Left ventricle myocardium inferior (tissue), 1 donor: ENCODE results near the gene FUT2. TPM values are rescaled to one million over a fixed set of nuclear protein-coding genes. Genes with fewer than 3 reads are reported as not detected.
A peak's percentile ranks its signal among the peaks of the same experiment; 100 is the strongest.

Source experiments
- DNase-seq: peaks from one replicate; pipeline ENCODE4 v3.0.0-alpha.2; 2020
- H3K27ac ChIP-seq: fragments of 200-600 bp; replicated peaks from 2 replicates; pipeline ENCODE4 v1.8.0; 2021
- H3K27me3 ChIP-seq: fragments of 200-600 bp; 2 replicates; pipeline ENCODE4 v1.8.0; 2021; ENCODE audit warnings: low read depth
- H3K36me3 ChIP-seq: fragments of 200-600 bp; 2 replicates; pipeline ENCODE4 v1.8.0; 2021
- H3K4me1 ChIP-seq: fragments of 200-600 bp; 2 replicates; pipeline ENCODE4 v1.8.0; 2021
- H3K4me3 ChIP-seq: fragments of 200-600 bp; 2 replicates; pipeline ENCODE4 v1.8.0; 2021; ENCODE audit warnings: mild to moderate bottlenecking, moderate library complexity
- H3K9me3 ChIP-seq: fragments of 200-600 bp; replicated peaks from 2 replicates; pipeline ENCODE4 v1.8.0; 2021
- CTCF ChIP-seq: fragments of 200-600 bp; IDR thresholded peaks from 2 replicates; pipeline ENCODE4 v1.8.0; 2021; ENCODE audit warnings: antibody characterized with exemption, mild to moderate bottlenecking, borderline replicate concordance
- intact Hi-C: fragments of 100-400 bp; cut with micrococcal nuclease; formaldehyde crosslinking; loops from one replicate; pipeline ENCODE4 v1.11.0; 2022
- total RNA-seq: library from RNA; stranded (reverse); fragmentation: NEBNext Ultra II Directional; extraction: Animal tissue kit (Norgen Biotek cat#: 25700); gene quantifications from one replicate; pipeline ENCODE4 v1.2.1, GENCODE V29; 2021
- donor health status: DM: no; HTN: yes; CAD: no; lungs with severe emphysema.

Gene FUT2
- total RNA-seq, 1 donor from 2014 or later, result not detected

DNA sequence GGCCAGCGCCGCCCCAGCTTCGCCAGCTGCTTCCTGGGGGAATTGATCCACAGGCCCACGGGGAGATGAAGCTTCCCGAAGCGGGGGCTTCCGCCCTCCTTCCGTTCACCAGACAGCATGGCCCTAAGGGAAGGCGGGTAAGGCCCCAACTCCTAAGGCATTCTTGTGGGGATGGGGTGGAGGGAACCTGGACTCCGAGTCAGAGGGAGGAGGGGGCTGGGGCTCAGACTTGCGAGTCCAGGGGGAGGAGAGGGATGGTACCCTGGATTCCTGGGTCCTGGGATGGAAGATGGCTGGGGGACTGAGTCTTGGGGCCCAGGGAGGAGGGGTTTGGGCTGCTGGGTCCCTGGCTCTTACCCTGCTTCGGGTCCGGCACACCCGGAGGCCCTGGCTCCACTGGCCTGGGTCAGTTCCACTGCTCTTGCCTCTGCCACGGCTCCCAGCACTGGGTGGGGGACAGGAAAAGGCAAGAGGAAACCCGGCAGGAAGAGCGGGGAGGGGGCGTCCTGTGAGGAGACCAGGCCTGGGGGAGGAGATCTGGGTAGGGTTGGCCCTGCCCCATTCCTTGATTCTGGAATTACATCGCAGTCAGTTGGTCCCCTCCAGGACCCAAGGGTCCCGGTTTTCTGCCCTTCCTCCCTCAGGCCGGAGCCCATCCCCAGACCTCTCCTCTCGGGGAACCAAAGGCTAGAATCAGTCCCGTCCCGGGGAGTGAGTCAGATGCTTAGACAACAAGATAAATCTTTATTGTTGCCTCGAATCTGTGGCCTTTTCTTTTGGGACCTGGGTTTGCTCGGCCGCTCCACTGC, 44.6 kb downstream of the FUT2 start, which contains the start of gene RASIP1:
Gene RASIP1, minus strand, starts transcription at position 447 of the 809 bp plus-strand sequence. Its CDS starts 328 bp downstream, at position 119.
- intact Hi-C loops, result loop anchor here (10.0 kb wide), 1 partner anchor 96 kb away; the partner anchor contains the start of gene CA11
- H3K36me3 ChIP-seq, result peaks cover 2% of the 10 kb centered on the region
- H3K4me3 ChIP-seq, result peak within 1 kb of the TSS; percentile 71
- H3K27me3 ChIP-seq, result no peaks in the 10 kb centered on the region
- H3K27ac ChIP-seq, result peak within 1 kb of the TSS; percentile 92
- peaks cover 44% of the 10 kb centered on the region for H3K4me1 ChIP-seq
- H3K9me3 ChIP-seq, result no peaks in the 10 kb centered on the region
- no peak for TF ChIP-seq CTCF
- DNase-seq, result peak; percentile 68

DNA sequence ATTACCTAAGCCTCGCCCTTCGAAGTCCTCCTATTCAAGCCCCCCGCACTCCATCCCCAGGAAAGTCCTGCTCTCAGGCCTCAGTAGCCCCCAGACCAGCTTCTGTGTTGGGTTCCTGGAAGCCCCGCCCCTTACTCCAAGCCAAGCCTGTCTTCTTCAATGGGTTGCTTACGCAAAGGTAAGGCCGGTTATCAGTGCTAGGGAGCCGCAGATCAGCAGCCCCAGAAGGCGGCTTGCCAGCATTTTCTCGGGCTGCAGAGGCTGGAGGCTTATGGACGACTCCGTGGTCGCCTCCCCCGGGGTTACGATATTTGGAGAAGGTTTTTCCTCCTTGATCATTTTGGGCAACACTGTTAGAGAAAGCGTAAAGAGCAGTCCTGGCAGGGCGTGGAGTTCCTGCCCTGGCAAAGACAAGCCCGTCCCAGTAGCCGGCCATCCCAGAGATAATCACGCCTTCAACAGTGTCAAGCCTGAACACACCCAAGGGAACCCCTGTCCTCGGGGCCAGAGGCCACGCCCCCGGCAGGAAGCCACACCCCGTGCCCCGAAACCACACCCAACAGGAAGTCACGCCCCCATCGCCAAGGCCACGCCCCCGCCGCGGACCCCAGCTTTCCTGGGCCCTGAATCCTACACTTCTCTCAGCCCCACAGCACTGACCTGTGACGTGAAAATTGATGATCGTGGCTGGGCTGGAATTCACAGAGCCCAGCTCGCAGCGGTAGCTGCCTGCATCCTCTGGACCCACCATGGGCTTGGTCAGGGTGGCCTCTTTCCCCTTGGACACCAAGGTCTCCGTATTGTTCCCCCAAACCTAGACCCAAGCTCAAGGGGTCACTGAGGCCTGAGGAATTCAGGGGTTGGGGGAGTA, 45.6 kb downstream of the FUT2 start:
- peak overlapping the region; percentile 92 for H3K27ac ChIP-seq
- intact Hi-C loops, result loop anchor here (10.0 kb wide), 1 partner anchor 97 kb away; the partner anchor contains the start of gene CA11
- H3K9me3 ChIP-seq, result no peaks in the 10 kb centered on the region
- peaks cover 9% of the 10 kb centered on the region for H3K27me3 ChIP-seq
- DNase-seq, result peak; percentile 59
- H3K4me3 ChIP-seq, result peak overlapping the region; percentile 71
- H3K4me1 ChIP-seq, result peaks cover 46% of the 10 kb centered on the region
- no peaks in the 10 kb centered on the region for H3K36me3 ChIP-seq
- no peak for TF ChIP-seq CTCF

- H3K4me1 ChIP-seq, result peaks cover 50% of the 10 kb centered on the region
- peak overlapping the region; percentile 92 for H3K27ac ChIP-seq
- no peaks in the 10 kb centered on the region for H3K9me3 ChIP-seq
- intact Hi-C loops, result loop anchor here (10.0 kb wide), 1 partner anchor 97 kb away; the partner anchor contains the start of gene CA11
- peaks cover 12% of the 10 kb centered on the region for H3K27me3 ChIP-seq
- no peaks in the 10 kb centered on the region for H3K36me3 ChIP-seq
- no peak overlapping the region for H3K4me3 ChIP-seq
- no peak for DNase-seq
- TF ChIP-seq CTCF, result no peak
These were observed 46.3 kb downstream of the FUT2 start for GRCh38 chr19:48742096-48742495.

GRCh38 chr19:48745208-48745995, 49.6 kb downstream of the FUT2 start:
- no peaks in the 10 kb centered on the region for H3K9me3 ChIP-seq
- H3K36me3 ChIP-seq, result peaks cover 4% of the 10 kb centered on the region
- no peak overlapping the region for H3K27ac ChIP-seq
- H3K4me3 ChIP-seq, result no peak overlapping the region
- DNase-seq, result no peak
- peaks cover 12% of the 10 kb centered on the region for H3K27me3 ChIP-seq
- no peak for TF ChIP-seq CTCF
- H3K4me1 ChIP-seq, result peaks cover 31% of the 10 kb centered on the region
- intact Hi-C loops, result loop anchor here (10.0 kb wide), 1 partner anchor 101 kb away; the partner anchor contains the start of gene CA11

DNA sequence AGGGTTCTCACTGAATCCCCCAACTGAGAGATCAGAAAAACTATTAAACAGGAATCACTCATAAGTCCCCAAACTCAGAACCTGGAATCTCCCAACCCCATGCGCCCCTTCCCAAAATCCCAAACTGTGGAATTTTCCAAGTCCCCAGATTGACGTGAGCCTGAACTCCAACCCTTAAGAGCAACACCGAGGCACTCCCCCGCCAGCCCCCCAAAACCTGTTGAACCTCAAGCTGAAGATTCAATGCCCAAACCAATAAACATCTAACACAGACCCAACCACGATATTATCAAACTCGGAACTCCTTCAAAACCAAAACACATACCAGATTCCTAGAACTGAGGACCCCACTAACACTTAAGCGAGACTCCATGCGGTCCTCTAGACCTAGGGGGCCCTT, 50.3 kb downstream of the FUT2 start:
- no peaks in the 10 kb centered on the region for H3K9me3 ChIP-seq
- DNase-seq, result no peak
- intact Hi-C loops, result loop anchor here (10.0 kb wide), 1 partner anchor 101 kb away; the partner anchor contains the start of gene CA11
- peaks cover 32% of the 10 kb centered on the region for H3K4me1 ChIP-seq
- H3K27me3 ChIP-seq, result peaks cover 18% of the 10 kb centered on the region
- peak overlapping the region; percentile 61 for H3K4me3 ChIP-seq
- H3K27ac ChIP-seq, result peak overlapping the region; percentile 90
- no peak for TF ChIP-seq CTCF
- peaks cover 8% of the 10 kb centered on the region for H3K36me3 ChIP-seq
